NK-92 (cell line): ENCODE data around the gene SMOC2.

Experiments used
- DNase-seq: peaks from one replicate; lab custom pipeline; 2025; ENCODE audit not compliant: unreplicated experiment; lab: John Stamatoyannopoulos, UW

SMOC2 gene

GRCh38 chr6:168619560-168620314, 178.8 kb downstream of the SMOC2 start:
- DNase-seq = no peak

DNA sequence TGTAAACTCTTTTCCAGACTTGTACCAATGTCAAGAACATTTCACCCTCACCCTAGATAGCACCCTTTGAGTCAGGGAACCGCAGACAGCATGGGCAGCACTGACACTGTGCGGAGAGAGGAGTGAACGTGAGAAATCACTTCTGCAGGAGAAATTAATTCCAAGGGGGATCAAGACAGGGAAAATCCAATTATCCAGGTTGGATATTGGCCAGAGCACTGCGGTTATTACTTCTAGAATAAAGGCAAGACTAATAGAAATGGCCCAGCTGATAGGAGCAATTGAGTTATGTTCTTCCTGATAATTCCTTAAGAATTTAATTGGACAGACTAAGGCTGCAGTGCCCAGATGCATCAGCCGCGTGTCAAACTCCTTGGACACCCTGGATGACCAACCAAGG, 179.6 kb downstream of the SMOC2 start:
- DNase-seq = no peak

GRCh38 chr6:168623736-168624135, 182.8 kb downstream of the SMOC2 start:
- DNase-seq = no peak

DNA sequence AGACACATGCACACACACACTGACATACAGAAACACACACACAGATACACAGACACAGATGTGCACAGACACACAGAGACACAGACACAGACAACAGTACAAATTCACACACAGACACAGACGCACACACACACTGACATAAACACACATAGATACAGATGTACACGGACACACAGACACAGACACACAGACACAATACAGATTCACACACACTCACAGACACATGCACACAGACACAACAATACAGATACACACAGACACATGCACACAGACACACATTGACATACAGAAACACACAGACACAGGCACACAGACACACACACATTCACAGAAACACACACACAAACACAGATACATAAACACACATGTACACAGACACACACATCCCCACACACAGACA, 183.6 kb downstream of the SMOC2 start:
- DNase-seq = no peak

DNA sequence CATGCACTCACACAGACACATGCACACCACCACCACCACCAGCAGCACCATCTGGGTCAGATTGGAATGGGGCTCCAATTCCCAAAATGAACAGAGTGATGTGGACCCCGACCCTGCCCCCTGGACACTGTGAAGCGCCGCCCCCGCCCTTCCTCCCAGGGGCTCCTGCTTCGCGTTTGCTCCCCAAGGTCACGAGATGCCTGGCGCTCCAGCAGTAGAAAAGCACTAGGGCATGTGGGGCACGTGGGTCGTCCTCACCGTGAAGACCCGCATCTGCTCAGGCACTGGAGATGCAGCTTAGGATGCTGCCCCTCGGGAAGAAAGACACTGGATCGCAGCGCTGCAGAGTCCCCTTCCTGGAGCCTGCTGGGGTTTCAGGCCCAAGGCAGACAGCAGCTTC, 184.0 kb downstream of the SMOC2 start:
- DNase-seq = no peak

DNA sequence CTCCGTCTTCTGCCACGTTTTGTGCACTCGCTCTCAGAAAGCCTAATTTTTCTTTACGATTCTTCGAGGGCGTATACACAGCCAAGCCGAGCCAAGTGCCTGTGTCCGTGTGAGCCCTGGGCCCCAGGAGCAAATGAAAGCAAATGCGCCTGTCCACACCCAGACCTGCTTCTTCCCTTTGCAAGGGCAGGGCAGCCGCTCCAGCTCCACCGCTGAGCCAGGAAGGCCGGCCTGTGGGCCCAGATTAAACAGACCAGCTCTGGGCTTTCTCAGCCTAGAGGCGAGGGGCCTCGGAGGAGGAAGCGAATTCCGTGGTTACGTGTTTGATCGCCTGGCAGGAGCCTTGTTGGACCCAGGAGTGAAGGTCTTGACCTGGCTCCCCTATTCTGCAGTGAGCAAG, 184.6 kb downstream of the SMOC2 start:
- DNase-seq = no peak

- no peak for DNase-seq
Measured at GRCh38 chr6:168626046-168626602, 185.1 kb downstream of the SMOC2 start.

DNA sequence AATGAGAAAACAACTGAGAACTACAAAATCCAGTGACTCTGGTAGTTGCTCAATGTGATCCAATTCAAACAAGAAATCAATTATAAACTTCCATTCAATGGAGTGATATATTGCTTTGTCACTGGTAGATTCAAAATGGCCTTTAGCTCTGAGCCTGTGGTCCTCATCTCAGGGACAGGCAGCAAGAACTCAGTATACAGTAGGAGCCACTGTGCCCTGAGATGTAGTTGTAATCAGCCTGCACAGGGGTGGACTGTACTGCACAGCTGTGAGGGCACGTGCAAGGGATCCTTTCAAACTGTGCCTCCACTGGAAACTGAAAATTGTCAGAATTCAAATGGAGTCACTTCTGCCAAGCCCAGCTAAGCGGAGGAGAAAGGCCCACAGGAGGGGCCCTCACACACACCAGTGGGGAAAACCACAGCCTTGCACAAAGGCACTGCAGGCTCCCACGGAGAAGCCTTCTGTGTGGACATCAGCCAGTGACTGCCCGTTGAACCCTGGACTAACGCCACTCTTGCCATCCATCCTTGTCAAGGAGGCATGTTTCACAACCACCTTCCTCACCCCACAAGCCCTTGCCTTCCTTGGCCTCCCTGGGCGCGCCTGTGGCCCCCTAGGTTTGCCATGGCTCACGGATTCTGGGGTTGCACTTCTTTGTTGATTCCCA, 186.7 kb downstream of the SMOC2 start:
- DNase-seq = no peak

GRCh38 chr6:168628176-168628553, 187.2 kb downstream of the SMOC2 start:
- no peak for DNase-seq

DNA sequence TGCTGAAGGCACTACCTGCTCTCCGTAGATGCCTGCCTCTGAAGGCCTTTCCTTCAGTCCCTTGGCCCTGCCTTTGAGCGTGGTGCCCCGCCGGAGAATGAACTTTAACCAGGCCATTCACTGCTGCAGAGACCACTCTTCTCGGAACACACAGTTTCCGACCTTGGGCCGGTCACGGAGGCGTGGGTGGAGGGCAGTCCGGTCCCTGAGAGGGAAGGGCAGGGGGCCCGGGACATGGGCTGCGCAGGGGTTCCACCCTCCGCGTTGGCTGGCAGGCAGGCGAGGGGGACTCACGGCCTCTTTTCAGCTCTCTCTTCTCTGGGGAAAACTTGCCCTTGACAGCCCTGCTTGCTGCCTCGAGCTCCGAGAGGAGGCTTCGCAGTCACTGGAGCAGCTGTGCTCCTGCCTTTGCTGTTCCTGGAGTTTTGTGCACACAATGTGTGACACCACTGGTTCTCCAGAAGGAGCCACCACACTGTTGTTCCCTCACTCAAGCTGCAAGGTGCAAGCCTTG, 187.8 kb downstream of the SMOC2 start:
- DNase-seq = no peak

GRCh38 chr6:168631564-168631963, 190.6 kb downstream of the SMOC2 start:
- DNase-seq = no peak

- no peak for DNase-seq
Measured at GRCh38 chr6:168632694-168633093, 191.7 kb downstream of the SMOC2 start.

DNA sequence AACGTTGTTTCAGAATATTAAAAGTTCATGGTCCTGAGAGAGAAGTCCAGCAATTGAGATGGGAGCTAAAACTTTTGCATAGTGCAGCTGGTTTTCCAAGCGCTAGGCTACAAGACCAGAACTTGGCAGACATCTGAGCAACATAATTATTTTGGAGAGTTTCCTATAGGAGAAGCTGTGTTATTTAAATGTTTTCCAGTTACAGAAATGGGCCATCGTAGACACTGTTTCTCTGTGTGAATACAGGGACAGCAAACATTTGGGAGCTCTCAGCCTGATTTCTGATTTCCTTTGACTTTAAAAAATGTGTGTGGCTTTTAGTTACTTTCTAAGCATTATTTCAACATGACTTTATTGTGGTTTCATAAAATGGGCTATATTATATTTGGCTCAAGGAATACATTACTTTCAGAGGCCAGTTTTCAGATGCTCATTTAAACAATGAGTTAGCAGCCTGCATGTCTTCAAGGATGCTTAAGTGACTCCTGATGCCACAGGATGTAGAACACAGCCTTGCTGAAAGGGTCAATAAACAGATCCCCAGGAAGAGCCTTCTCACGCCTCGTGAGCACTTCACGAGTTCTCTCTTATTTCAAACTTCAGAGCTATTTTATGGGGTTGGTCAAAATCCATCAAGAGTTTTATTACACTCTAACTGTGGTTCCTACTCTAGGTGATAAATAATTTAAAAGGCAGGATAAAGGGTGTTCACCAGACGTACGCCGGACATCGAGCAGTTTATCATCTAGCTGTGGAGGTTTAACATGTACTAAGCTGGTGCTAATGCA, 193.8 kb downstream of the SMOC2 start:
- DNase-seq = no peak

DNA sequence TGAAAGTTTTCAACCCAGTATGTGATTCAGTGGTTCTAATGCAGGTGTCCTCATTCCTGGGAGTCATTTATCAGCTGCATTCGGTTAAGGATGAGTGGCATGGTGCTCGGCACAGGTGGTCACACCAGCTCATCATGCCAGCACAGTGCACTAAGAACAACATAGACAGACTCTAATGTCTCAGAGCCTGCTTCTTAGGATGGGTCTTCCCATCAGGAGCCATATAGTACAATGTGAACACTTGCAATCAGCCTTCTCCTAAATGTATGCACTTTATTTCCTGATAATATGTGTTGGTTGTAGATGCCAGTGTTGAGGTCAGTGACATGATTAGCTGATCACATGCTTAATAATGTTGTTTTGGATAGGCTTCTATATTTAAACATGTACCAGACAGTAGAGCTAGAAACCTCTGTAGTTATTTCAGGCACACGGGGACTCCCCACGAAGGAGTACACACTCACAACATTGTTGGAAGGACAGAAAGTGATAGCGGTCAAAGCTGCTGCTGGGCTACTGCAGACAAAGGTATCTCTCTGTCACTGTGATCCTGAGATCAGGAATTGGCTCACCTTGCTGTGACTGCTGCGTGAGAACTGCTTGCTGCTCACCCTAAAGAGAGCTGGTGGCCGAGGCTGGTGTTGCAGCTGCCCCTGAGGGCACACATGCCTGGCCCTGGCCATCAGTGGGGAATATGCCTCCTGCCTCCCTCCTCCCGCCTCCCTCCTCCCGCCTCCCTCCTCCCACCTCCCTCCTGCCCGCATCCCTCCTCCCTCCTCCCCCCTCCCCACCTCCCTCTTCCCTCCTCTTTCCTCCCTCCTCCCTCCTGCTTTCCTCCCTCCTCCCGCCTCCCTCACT, 195.4 kb downstream of the SMOC2 start:
- no peak for DNase-seq

- no peak for DNase-seq
Measured at GRCh38 chr6:168637834-168638233, 196.8 kb downstream of the SMOC2 start.

DNA sequence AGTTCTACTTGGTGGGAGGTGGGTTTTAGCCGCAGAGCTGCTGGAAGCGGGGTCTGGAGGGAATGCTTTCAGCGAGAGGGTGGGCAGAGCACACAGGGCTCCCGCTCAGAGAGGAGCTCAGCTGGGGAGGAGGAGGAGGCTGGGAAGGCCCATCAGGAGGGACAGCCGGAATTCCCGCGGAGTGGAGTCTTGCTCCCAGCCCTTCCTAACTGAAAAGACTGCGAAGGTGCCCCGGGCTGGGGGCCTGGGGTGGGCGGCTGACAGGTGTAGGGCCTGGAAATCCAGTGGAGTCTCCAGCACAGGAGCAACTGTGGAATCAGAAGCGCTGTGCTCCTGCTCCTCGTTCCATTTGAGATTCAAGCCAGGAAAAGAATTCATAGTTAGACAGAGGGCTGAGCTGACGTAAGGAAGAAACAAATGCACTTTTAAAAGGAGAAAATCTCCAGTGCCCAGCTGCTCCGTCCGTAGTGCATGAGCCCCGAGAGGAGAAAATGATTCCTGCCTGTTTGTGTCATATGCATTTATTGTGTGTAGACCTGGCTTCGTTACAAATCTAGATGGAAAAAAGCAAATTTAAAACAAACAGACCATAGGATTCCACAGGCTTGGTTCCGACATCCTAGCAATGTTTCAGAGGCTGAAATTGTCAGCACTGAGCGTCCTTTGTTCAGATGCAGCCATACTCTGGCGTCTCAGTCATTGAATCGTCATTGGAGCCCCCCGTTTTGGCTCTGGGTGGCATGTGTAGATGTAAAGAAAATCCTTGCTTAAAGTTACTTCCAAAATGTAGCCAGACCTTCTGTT, 197.7 kb downstream of the SMOC2 start:
- no peak for DNase-seq

DNA sequence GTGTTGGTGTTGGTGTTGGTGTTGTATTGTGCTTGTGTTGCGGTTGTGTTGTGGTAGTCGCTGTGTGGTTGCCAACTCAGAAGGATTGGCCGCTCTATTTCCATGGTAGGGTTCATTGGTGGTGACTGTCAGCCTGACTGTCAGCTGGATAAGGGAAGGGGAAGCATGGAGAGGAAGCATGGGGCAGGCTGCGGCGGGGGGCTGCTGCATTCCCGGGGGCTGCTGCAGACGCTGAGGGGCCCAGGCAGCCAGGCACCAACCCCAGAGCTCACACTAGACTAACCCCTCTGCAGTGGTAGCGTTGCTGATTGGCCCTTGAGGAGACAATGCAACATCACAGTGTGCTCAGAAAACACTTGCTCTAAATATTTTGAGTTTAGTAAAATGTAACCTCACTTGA, 199.2 kb downstream of the SMOC2 start:
- DNase-seq = no peak

DNA sequence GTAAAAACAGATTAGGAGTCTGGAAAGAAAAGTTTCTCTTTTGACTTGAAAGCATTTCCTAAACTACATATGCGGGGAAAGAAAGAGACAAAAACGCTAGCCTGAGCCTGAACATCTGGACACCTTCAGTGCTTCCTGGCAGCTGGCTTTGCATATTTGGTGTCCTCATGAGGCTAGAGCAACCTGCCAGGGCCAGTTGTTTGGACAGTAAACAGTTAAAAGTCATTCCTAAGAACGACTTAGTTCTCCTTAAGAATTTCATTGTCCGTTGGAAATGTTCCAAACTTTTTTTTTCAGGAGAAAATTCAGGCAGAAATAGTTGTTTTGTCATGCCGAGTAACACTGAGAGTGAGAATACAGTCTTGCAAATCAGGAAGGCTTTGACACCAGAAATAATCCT, 199.8 kb downstream of the SMOC2 start:
- DNase-seq = no peak

DNA sequence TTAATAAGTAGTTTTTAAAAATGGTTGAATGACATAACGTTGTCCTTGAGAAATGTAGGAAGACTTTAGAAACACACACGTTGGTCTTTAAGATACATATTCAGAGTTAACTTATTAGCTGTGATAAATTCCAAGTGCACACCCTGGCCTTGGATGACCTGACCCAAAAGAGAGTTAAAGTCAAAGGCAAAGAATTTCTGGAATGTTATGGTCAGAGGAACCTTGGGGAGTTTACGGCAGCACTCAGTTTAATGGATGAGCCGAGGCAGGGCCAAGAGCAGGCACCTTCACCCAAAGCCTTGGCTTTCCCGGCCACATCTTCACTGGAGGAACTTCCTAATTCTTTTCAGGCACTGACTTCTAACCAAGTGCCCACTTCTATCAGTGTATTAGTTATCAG, 200.5 kb downstream of the SMOC2 start:
- DNase-seq = no peak

DNA sequence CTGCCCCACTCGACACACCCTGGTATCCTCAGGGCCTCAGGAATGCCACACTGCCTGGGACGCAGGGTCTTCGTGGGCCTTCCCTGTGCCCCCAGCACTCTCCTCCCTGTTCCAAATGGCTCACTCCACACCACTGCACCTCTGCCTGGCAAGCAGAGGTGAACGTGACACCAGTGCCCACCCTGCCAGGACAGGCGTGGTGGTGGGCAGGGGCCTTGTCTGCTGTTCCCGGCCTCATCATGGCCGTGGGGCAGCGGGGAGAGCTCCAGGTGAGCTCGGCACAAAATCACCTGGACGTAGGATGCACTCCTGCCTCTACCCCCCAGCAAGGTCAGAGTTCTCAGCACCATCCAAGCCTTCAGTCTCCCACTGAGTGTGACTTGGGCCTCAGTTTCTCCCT, 202.4 kb downstream of the SMOC2 start:
- DNase-seq = no peak
